SK-N-SH treated with all-trans-retinoic acid at 6 μM for 48 hours (cell line): ENCODE results near the gene MR1.

Source experiments
- ATAC-seq: fragments of 200-7000 bp; cut with Tn5 transposase; 3 replicates; pipeline ENCODE4 v1.9.1; 2020; ENCODE audit warnings: mild to moderate bottlenecking, moderate library complexity
- ARNTL ChIP-seq: fragments of 450-650 bp; formaldehyde crosslinking; IDR thresholded peaks from 2 replicates; pipeline ENCODE4 v1.5.0; 2020; ENCODE audit warnings: low read depth, mild to moderate bottlenecking, moderate library complexity, borderline replicate concordance
- BACH2 ChIP-seq: fragments of 250-450 bp; sonication (Bioruptor Pico); IDR thresholded peaks from 2 replicates; pipeline ENCODE4 v1.9.0; 2021; ENCODE audit warnings: mild to moderate bottlenecking, borderline replicate concordance
- CREB5 ChIP-seq: fragments of 250-450 bp; sonication (Bioruptor Pico); IDR thresholded peaks from 2 replicates; pipeline ENCODE4 v1.5.1; 2020; ENCODE audit warnings: low read depth, mild to moderate bottlenecking, moderate library complexity
- CSDC2 ChIP-seq: fragments of 250-450 bp; sonication (Bioruptor Pico); IDR thresholded peaks from 2 replicates; pipeline ENCODE4 v1.5.0; 2020; ENCODE audit warnings: mild to moderate bottlenecking, moderate library complexity
- ESRRG ChIP-seq: fragments of 250-450 bp; sonication (Bioruptor Pico); IDR thresholded peaks from 2 replicates; pipeline ENCODE4 v1.6.1; 2021; ENCODE audit warnings: mild to moderate bottlenecking
- GLIS3 ChIP-seq: fragments of 250-450 bp; sonication (Bioruptor Pico); IDR thresholded peaks from 2 replicates; pipeline ENCODE4 v1.5.0; 2020; ENCODE audit warnings: mild to moderate bottlenecking, moderate library complexity
- ISL1 ChIP-seq: fragments of 250-450 bp; sonication (Bioruptor Pico); IDR thresholded peaks from 2 replicates; pipeline ENCODE4 v2.1.2; 2022; ENCODE audit warnings: mild to moderate bottlenecking, moderate library complexity
- OSR1 ChIP-seq: fragments of 250-450 bp; sonication (Bioruptor Pico); IDR thresholded peaks from 2 replicates; pipeline ENCODE4 v1.8.0; 2022; ENCODE audit warnings: moderate library complexity, mild to moderate bottlenecking, inconsistent platforms
- POU6F1 ChIP-seq: fragments of 250-450 bp; sonication (Bioruptor Pico); IDR thresholded peaks from 2 replicates; pipeline ENCODE4 v1.8.0; 2021; ENCODE audit warnings: low read depth, mild to moderate bottlenecking, moderate library complexity, borderline replicate concordance
- PPARA ChIP-seq: fragments of 250-450 bp; sonication (Bioruptor Pico); IDR thresholded peaks from 2 replicates; pipeline ENCODE4 v1.5.0; 2020; ENCODE audit warnings: mild to moderate bottlenecking, borderline replicate concordance
- RARB ChIP-seq: fragments of 250-450 bp; sonication (Bioruptor Pico); IDR thresholded peaks from 2 replicates; pipeline ENCODE4 v1.8.0; 2021; ENCODE audit warnings: mild to moderate bottlenecking, moderate library complexity
- TCF4 ChIP-seq: fragments of 250-450 bp; sonication (Bioruptor Pico); IDR thresholded peaks from 2 replicates; pipeline ENCODE4 v1.8.0; 2021; ENCODE audit warnings: mild to moderate bottlenecking, moderate library complexity, borderline replicate concordance
- TOX ChIP-seq: fragments of 250-450 bp; sonication (Bioruptor Pico); IDR thresholded peaks from 2 replicates; pipeline ENCODE4 v1.8.0; 2021; ENCODE audit warnings: mild to moderate bottlenecking, moderate library complexity, borderline replicate concordance
- ZC3H10 ChIP-seq: fragments of 250-450 bp; sonication (Bioruptor Pico); IDR thresholded peaks from 2 replicates; pipeline ENCODE4 v1.5.1; 2021; ENCODE audit warnings: mild to moderate bottlenecking, moderate library complexity
- ZFP3 ChIP-seq: fragments of 250-450 bp; sonication (Bioruptor Pico); IDR thresholded peaks from 2 replicates; pipeline ENCODE4 v1.5.0; 2020; ENCODE audit warnings: mild to moderate bottlenecking, moderate library complexity
- ZFP30 ChIP-seq: fragments of 450-650 bp; formaldehyde crosslinking; IDR thresholded peaks from 2 replicates; pipeline ENCODE4 v1.5.0; 2022; ENCODE audit warnings: mild to moderate bottlenecking, moderate library complexity
- ZNF565 ChIP-seq: fragments of 450-650 bp; formaldehyde crosslinking; conservative IDR thresholded peaks from 2 replicates; pipeline ENCODE4 v1.5.0; 2020; ENCODE audit warnings: low read depth, mild to moderate bottlenecking, moderate library complexity
- ZNF70 ChIP-seq: fragments of 450-650 bp; formaldehyde crosslinking; IDR thresholded peaks from 2 replicates; pipeline ENCODE4 v1.5.0; 2020; ENCODE audit warnings: mild to moderate bottlenecking, moderate library complexity
- ZNF8 ChIP-seq: fragments of 450-650 bp; formaldehyde crosslinking; IDR thresholded peaks from 2 replicates; pipeline ENCODE4 v1.5.0; 2020; ENCODE audit warnings: mild to moderate bottlenecking, moderate library complexity
- TF ChIP-seq, protein P1 (sequence below): fragments of 250-450 bp; sonication (Bioruptor Pico); IDR thresholded peaks from 2 replicates; pipeline ENCODE4 v1.8.0; 2020; ENCODE audit warnings: mild to moderate bottlenecking, moderate library complexity, borderline replicate concordance
- TF ChIP-seq, protein P2 (sequence below): fragments of 250-450 bp; sonication (Bioruptor Pico); IDR thresholded peaks from 2 replicates; pipeline ENCODE4 v1.5.1; 2021; ENCODE audit warnings: mild to moderate bottlenecking, moderate library complexity

Gene MR1

DNA sequence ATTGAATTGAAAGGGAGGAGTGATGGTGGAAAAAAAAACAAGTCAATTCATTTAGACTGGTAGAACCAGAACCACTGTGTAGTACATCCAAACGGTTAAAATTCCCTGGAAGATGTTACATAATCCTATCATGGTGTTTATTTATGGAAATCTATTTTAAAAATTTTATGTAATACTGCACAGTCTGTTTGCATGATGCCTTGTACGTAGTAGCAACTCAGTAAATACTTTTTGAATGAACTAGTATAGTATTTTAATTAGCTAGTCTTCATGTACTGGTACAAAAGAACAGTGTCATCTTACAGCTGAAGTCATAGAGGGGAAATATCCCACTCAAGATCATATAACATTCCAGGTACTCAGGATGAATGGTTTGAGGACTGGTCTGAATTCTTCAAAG, 27.7 kb downstream of the MR1 start:
- TF ChIP-seq CSDC2 (no peak), ESRRG (CRISPR knock-in tag) (no peak), BACH2 (CRISPR knock-in tag) (no peak), GLIS3 (CRISPR knock-in tag) (no peak), ZFP3 (CRISPR knock-in tag) (no peak), OSR1 (CRISPR knock-in tag) (no peak), TOX (CRISPR knock-in tag) (no peak), ZNF565 (CRISPR knock-in tag) (no peak), TCF4 (CRISPR knock-in tag) (no peak), CREB5 (no peak), ARNTL (no peak), ISL1 (CRISPR knock-in tag) (no peak), ZNF8 (CRISPR knock-in tag) (no peak), ZNF70 (CRISPR knock-in tag) (no peak), RARB (CRISPR knock-in tag) (no peak), ZC3H10 (no peak), PPARA (CRISPR knock-in tag) (no peak)
- TF ChIP-seq, protein P1, sequence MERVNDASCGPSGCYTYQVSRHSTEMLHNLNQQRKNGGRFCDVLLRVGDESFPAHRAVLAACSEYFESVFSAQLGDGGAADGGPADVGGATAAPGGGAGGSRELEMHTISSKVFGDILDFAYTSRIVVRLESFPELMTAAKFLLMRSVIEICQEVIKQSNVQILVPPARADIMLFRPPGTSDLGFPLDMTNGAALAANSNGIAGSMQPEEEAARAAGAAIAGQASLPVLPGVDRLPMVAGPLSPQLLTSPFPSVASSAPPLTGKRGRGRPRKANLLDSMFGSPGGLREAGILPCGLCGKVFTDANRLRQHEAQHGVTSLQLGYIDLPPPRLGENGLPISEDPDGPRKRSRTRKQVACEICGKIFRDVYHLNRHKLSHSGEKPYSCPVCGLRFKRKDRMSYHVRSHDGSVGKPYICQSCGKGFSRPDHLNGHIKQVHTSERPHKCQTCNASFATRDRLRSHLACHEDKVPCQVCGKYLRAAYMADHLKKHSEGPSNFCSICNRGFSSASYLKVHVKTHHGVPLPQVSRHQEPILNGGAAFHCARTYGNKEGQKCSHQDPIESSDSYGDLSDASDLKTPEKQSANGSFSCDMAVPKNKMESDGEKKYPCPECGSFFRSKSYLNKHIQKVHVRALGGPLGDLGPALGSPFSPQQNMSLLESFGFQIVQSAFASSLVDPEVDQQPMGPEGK (CRISPR knock-in tag), result no peak
- TF ChIP-seq, protein P2, sequence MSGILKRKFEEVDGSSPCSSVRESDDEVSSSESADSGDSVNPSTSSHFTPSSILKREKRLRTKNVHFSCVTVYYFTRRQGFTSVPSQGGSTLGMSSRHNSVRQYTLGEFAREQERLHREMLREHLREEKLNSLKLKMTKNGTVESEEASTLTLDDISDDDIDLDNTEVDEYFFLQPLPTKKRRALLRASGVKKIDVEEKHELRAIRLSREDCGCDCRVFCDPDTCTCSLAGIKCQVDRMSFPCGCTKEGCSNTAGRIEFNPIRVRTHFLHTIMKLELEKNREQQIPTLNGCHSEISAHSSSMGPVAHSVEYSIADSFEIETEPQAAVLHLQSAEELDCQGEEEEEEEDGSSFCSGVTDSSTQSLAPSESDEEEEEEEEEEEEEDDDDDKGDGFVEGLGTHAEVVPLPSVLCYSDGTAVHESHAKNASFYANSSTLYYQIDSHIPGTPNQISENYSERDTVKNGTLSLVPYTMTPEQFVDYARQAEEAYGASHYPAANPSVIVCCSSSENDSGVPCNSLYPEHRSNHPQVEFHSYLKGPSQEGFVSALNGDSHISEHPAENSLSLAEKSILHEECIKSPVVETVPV (CRISPR knock-in tag), result no peak
- no peak for ATAC-seq

- ATAC-seq, result peak; percentile 11; the same call in 2 of the 3 replicates
- TF ChIP-seq CSDC2, result no peak
- TF ChIP-seq POU6F1, result no peak
- TF ChIP-seq ZNF565 (CRISPR knock-in tag), result no peak
- TF ChIP-seq, protein P2 (CRISPR knock-in tag), result no peak
- no peak for TF ChIP-seq ZNF8 (CRISPR knock-in tag)
- TF ChIP-seq PPARA (CRISPR knock-in tag), result no peak
- no peak for TF ChIP-seq TCF4 (CRISPR knock-in tag)
- TF ChIP-seq ZFP3 (CRISPR knock-in tag), result no peak
- no peak for TF ChIP-seq ZNF70 (CRISPR knock-in tag)
- TF ChIP-seq ZC3H10, result no peak
- TF ChIP-seq RARB (CRISPR knock-in tag), result no peak
- no peak for TF ChIP-seq ESRRG (CRISPR knock-in tag)
These were observed 28.4 kb downstream of the MR1 start for GRCh38 chr1:181061891-181062835.

DNA sequence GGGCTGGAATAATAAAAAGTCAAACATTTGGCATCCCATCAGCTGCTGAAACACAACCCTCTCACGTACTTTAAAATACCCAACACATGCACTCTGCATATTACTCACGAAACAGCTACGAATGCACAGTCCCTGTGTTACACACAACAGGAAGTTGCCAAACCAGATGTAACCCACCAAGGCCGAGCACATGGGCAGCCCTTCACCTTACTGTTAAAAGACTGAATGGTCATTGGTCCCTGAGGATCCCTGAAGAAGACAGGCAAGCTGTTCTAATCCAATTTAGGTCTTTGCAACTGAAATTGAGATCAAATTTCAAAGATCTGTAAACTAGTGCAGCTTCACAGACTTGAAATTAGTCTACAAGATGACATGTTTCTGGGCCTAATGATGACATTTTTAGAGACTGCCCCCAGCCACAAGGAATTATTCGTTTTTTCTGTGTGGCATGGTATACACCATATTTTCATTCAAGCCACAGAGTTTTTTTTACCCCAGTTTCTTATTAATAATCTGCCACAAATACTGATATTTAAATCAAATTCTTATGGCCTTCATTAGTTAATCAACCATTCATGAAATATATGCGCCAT, 29.1 kb downstream of the MR1 start:
- peak; percentile 53 for ATAC-seq
- no peak for TF ChIP-seq ZFP30 (CRISPR knock-in tag)
- TF ChIP-seq ZNF70 (CRISPR knock-in tag), result no peak
- no peak for TF ChIP-seq GLIS3 (CRISPR knock-in tag)
- TF ChIP-seq ZNF565 (CRISPR knock-in tag), result no peak
- no peak for TF ChIP-seq CREB5
- no peak for TF ChIP-seq RARB (CRISPR knock-in tag)
- no peak for TF ChIP-seq ISL1 (CRISPR knock-in tag)
- no peak for TF ChIP-seq POU6F1
- TF ChIP-seq ZFP3 (CRISPR knock-in tag), result no peak
- TF ChIP-seq ESRRG (CRISPR knock-in tag), result no peak
- TF ChIP-seq, protein P2 (CRISPR knock-in tag), result no peak
- TF ChIP-seq TOX (CRISPR knock-in tag), result no peak
- TF ChIP-seq ZNF8 (CRISPR knock-in tag), result no peak
- no peak for TF ChIP-seq TCF4 (CRISPR knock-in tag)
- no peak for TF ChIP-seq PPARA (CRISPR knock-in tag)
